HG02588 (cell line): ENCODE data around the gene CGN.

Source experiments
- ATAC-seq: cut with Tn5 transposase; IDR thresholded peaks from one replicate; pipeline ENCODE4 v1.9.1; 2021; ENCODE audit warnings: mild to moderate bottlenecking, moderate library complexity; ENCODE audit not compliant: unreplicated experiment

The CGN gene, protein sequence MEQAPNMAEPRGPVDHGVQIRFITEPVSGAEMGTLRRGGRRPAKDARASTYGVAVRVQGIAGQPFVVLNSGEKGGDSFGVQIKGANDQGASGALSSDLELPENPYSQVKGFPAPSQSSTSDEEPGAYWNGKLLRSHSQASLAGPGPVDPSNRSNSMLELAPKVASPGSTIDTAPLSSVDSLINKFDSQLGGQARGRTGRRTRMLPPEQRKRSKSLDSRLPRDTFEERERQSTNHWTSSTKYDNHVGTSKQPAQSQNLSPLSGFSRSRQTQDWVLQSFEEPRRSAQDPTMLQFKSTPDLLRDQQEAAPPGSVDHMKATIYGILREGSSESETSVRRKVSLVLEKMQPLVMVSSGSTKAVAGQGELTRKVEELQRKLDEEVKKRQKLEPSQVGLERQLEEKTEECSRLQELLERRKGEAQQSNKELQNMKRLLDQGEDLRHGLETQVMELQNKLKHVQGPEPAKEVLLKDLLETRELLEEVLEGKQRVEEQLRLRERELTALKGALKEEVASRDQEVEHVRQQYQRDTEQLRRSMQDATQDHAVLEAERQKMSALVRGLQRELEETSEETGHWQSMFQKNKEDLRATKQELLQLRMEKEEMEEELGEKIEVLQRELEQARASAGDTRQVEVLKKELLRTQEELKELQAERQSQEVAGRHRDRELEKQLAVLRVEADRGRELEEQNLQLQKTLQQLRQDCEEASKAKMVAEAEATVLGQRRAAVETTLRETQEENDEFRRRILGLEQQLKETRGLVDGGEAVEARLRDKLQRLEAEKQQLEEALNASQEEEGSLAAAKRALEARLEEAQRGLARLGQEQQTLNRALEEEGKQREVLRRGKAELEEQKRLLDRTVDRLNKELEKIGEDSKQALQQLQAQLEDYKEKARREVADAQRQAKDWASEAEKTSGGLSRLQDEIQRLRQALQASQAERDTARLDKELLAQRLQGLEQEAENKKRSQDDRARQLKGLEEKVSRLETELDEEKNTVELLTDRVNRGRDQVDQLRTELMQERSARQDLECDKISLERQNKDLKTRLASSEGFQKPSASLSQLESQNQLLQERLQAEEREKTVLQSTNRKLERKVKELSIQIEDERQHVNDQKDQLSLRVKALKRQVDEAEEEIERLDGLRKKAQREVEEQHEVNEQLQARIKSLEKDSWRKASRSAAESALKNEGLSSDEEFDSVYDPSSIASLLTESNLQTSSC

DNA sequence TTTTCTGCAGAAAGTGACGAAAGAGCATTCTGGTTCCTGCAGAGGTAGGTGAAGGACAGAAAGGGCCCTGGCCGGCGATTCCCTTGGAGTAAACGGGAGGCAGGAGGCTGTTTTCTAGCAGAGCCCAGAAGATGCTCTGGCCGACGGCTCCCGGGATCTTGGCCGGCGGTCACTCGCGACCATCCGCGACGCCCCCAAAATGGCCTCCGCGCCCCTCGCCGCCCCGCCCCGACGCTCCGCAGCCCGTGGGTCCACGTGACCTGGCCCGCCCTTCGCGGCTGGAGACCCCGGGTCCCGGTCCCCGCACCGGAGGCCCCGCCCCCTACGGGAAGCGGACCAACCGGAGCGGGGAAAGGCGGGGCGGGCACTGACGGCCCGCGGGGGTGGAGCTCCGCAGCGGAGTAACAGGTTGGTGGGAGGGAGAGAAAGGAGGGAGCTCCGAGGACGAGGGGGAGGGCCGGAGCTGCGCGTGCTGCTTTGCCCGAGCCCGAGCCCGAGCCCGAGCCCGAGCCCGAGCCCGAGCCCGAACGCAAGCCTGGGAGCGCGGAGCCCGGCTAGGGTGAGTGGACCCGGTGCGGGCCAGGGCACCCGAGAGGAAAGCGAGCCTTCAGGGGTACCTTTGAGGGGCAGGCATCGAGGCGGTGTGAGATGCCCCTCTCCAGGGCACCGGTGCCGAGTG, at the start of gene CGN:
Gene CGN, plus strand, starts transcription at position 431 of the 679 bp plus-strand sequence. CDS start 7,133 bp downstream, outside the sequence.
- ATAC-seq = peak; percentile 80

DNA sequence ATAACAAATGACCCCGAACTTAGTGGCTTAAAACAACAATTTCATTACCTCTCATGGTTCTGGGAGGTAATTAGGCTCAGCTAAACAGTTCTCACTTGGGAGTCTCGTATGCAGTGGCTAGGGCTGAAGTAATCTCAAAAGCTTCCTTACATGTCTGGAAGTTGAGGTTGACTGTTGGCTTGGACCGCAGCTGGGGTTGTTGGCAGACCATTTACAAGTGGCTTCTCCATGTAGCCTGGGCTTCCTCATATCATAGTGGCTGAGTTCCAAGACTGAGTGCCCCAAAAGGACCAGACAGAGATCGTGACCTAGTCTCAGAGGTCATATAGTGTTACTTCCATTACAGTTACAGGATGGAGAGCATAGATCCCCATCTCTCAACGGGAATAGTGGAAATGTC, 49.5 kb upstream of the CGN start:
- no peak for ATAC-seq

DNA sequence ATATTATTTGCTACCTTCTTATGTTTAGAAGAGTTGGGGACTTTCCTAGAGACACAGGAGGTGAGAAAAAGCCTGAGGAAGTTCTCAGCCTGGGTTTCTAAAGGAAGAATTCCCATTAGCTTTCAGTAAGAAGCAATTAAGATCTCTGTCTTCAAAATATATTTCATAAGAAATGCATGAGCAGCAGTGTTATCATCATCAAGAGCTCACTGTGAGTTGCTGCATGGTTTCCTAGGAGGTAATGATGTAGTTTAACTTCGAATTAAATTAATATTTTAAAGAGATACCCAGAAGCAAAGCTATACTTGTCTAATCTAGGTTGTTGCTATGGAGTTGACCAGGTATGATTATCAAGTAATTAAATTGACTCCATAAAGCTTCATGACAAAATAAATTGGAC, 46.2 kb upstream of the CGN start:
- ATAC-seq = no peak

DNA sequence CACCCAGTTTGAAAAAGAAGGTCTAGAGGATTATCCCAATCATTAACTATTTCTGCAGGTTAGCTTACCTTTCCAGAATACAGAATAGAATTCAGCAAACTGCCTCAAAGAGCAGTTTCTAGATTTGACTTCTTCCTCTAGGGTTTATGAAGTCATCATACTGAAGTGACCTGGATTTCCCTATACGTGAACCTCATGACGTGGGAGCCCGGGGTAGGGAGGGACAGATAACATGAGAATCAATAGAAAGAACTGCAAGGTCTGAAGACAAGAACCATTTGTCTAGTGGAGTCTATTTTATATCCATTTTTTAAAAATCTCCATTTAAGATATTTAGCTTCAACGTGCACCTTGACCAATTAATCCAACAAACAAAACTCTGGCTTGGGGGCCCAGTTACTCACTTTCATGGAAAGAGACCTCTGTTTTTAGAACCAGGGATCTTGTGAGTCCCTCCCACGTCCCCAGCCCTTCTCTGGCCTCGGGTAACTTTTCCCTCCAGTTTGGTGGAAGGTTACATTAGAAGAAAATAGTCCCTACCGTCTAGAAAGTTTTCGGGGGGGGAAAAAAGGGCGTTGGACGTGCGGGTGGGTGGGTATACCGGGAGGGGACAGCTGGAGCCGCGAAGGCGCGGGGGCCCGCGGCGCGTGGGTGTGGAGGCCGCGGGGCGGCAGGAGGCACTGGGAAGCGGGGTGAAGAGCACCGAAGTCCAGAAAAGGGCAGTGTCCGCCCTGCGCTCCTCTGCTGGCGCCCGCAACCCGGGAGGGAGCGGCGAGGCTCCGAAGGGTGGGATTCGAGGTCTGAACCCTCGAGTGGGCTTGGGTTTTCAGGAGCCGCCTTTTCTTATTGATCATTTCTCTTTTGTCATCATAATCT, 38.1 kb upstream of the CGN start:
- ATAC-seq = no peak

DNA sequence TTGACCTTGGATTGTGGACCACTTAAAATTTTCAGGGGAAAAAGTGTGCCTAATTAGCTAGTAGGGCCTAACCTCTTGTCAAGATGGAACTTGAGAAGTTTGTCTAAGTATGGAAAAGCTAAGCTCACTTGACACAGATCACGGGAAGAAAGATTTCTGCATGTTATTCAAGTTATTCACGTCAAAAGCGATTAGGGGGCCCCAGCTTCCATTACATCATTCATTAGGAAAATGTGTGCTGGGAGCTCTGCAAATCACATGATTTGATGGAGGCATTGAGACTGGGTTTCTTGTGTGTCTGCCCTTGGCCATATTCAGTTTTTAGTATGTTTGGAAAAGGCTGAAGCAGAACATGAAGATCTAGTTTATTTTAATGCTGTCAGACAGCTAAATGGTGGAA, 36.4 kb upstream of the CGN start:
- ATAC-seq = no peak

DNA sequence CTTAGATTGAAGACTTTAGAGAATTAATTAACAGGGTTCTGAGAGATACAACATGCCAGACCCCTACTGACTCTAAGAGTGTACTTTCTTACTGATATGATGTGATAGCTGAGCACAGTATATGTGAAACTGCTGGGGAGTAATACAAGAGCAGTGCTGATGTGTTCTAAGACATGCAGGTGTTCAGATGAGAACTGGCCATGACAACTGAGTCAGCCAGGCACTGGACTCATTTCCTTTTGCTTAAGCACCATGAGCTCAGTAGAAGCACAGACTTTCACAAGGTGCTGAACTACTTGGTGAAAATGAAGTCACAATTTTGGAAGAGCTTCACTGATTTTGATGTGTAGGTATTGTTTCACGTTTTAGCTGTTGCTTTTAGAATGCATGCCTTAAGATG, 36.0 kb upstream of the CGN start:
- peak; percentile 79 for ATAC-seq

DNA sequence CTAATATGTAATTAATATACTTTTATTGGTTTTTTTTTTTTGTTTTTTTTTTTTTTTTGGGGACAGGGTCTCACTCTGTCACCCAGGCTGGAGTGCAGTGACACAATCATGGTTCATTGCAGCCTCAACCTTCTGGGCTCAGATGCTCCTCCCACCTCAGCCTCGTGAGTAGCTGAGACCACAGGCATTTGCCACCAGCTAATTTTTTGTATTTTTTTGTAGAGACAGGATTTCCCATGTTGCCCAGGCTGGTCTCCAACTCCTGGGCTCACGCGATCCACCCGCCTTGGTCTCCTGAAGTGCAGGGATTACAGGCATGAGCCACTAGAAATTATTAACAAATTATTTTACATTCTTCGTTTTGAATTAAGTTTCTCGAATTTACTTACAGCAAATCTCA, 35.1 kb upstream of the CGN start:
- ATAC-seq = no peak

DNA sequence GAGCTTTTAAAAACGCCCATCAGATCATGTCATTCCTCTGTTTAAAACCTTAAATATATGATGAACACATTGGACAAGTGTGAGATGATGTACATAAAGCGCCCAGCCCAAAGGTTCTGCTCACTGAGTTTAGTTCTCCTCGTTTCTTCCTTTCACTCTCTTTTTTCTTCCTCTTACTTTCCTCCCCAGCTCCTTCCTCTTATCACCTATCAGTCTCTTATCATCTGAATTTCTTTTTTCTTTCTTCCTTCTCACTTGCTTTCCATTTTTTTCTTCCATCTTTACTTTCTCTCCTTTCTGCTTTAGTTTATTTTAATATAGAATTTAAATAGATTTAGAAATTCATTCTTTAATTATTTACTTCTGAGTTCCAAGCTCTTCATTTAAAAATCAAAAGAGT, 34.1 kb upstream of the CGN start:
- no peak for ATAC-seq

DNA sequence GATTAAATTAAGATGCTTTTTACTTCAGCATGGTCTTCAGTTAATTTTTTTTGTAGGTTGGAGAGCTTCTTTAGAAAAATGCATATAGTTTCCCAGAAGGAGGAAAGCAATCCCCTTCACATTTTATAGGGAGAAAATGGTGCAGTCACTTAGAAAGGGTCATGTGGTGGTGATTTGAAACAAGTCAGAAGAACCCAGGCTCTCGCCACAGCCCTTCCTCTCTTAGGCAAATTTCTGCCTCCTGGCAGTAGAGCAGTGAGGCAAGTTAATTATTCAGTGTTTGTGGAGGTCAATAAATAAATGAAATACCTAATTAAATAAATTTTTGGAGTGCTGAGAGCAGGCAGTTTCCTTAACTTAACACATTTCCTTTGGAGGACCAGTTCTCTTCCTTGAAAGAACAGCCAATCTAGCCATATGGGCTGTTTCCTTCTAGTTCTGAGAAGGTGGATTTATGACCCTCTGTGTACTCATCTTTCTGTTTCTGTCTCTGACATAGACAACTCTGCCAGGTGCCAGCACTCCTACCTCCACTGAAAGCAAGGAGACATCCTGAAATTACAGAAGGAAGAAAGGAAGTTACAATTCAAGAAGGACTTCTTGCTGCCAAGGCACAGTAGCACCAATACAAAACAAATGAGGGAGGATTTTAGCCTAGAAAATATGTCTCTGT, 32.9 kb upstream of the CGN start:
- ATAC-seq = no peak

DNA sequence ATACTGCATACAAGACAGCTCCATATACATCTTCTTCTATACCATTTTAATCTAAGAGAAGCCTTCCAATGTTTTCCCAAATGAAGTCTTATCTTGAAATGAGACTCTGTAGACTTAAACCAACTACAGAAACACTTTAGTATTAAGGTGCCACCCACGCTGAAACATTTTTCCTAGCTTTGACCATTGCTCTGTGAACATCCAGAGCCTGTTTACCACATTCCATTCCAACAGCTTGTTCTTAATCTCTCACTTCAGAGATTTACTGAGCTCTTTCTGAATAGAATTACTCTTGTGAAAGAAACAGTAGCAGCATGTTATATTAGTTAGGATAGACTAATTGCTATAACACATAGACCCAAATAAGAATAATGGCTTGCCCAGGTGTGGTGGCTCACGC, 32.3 kb upstream of the CGN start:
- ATAC-seq = no peak

DNA sequence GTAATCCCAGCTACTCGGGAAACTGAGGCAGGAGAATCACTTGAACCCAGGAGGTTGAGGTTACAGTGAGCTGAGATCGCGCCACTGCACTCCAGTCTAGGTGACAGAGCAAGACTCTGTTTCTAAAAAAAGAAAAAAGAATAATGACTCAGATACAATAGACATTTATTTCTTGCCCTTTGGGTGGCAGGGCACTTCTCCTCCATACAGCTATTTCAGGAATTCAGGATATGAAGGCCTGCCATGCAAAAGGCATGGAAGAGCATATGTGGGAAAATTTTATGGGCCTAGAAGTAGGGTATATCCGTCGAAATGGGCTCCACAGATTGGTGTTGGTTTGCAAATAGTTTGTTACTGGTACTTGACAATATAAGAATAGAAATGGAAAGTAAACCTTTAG, 31.7 kb upstream of the CGN start:
- no peak for ATAC-seq

DNA sequence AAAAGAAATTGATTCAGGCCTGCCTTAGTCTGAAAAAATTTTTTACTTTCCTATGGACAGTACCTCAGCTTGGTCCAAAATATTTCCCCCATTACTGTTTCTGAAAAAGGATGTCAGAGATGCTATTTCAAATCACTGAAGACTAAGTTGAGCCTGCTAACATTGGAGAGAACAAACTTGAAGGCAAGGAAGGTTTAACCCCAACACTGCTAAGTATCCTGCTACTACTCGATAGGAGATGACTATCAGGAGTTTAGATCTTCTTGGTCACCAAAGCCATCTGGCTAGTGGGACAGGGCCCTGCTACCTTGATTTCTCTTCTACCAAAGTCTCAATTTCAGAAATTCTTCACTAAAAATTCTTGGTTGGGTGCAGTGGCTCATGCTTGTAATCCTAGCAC, 29.2 kb upstream of the CGN start:
- no peak for ATAC-seq

DNA sequence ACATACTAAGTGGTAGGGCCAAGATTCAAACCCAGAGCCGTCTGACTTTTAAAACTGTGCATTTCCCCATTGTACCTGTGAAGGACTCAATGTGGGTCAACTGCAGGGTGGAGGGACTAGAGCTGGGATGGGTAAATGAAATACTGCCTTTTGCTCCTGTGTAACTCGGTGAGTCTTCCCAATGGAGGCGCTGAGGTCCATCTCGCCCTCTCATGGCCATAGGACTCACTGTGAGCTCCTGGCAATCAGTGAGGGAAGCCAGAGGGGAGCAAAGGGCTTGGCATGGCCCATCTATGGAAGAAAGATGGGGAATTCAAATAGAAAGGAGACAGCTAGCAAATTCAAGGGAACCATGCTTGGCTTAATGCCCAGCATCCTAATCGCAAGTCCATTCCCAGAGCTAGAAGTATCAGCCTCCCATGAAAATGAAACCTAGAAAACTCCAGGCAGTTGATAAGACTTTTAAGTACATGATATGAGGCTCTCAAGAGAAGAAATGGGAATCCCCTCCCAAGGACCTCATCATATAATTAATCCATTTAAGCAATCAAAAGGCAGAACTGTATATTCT, 25.4 kb upstream of the CGN start:
- ATAC-seq = no peak

DNA sequence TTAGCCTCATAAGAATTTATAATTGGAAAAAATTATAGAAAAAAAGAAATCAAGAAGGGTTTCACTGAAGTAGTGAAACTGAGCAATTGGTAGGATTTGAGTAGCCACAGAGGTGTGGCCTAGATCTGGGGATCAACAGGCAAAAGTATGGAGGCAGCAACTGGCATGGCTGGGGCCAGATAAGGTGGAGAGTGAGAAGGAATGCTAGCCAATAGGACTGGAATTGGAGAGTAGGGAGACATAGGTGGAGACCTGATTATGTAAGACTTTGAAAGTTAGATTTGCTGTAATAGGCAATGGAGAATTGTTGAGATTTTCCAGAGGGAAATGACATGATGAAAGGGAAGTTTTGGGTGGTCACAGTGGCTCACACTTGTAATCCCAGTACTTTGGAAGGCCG, 24.6 kb upstream of the CGN start:
- ATAC-seq = no peak

DNA sequence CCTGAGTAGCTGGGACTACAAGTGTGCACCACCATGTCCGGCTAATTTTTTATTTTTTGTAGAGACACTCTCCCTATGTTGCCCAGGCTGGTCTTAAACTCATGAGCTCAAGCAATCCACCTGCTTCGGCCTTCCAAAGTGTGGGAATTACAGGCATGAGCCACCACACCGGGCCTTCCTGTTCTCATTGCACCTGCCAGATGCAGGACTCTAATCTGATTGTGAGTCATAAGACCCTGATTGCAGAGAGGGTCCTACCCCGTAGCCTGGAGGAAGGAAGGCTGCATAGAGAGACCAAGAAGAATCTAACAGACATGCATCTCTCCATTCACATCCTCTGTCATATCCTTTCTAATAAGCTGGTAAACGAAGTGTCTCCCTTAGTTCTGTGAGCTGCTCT, 19.5 kb upstream of the CGN start:
- no peak for ATAC-seq

DNA sequence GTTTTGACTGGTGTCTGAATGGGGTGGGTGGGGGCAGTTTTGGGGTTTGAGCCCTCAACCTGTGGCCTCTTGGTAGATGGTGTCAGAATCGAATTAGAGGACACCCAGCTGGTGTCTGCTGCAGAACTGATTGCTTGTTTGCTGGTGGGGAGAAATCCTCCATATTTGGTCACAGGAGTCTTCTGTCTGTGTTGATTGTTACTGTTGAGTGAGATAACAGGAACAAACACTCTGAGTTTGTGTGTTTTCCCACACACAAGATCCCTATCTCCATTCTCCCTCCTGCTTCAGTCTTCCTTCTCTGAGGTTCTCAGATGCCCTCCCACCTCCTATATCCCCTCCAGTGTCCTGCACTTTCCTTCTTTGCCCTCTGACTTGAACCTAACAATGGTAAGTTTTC, 19.1 kb upstream of the CGN start:
- ATAC-seq = no peak

DNA sequence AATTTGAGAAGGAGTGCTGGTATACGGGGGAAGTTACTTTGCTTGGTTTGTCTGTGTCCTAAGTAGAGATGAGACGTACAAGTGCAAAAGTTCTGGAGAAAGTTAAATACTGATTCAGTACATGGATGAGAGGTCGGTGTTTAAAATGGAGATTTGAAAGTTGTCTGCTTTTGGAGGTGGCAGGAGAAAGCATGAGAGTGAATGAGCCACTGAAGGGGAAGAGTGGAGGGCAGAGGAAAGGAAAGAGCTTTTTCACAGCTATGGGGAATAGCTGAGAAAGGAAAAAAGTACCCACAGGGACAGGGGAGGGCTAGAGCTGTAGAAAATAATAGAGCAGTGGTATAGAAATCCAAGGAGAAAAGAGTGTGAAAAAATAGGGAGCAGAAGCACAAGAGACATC, 18.1 kb upstream of the CGN start:
- ATAC-seq = no peak

DNA sequence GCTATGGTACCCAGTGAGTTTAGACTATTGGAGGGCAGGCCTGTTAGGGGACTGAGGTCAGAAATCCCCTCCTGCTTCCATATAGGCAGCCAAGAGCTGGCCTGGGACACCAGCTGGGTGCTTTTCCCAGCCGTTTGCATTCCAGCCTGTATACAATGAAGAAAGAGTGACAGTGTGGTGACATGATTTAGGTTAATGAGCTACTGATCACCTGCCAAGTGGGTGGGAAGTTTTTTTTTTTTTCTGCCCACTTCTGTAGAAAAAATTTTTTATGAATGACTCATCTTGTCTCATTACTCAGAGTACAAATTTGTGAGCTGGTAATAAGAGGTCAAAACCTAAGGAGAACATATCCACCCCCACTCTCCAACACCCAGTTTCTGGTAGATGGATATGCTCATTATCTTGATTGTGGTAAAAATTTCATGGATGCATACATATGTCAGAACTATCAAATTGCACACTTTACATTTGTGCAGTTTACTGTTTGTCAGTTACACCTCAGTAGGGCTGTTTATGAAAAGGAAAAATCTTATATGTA, 16.4 kb upstream of the CGN start:
- ATAC-seq = no peak

DNA sequence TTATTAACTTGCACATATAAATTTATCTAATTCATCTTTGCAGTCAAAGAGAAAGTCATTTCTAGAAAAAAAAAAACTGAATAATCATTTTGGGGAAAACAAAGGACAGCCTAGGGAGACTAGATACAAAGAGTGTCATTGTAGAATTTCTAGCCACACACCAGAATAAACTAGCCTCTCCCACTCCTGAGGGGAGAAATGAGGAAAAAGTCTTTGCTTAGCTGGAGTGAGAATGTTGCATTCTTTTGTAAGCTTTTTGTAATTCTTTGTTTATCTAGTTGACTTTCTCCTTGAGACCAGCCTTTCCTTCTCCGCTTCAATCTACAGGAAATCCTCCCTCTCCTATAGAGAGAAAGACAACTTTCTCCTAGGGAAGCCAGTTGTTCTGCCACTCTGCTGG, 15.9 kb upstream of the CGN start:
- no peak for ATAC-seq
